Stimulated activated CD4-positive, alpha-beta T cell treated with anti-CD3 and anti-CD28 coated beads, Interleukin-4, amount 100 ng/mL, for 4 hours (primary cell): Measurements from ENCODE around the gene USP53.
"Not testable (repeated sequence)": the region's sequence is repeated elsewhere in the genome, so short reads cannot be mapped to it uniquely, and the experiment has no call there.

Experiments
- DNase-seq, 2 experiments: peaks; one replicate each; pipeline ENCODE4 v3.0.0-alpha.2; 2020

The USP53 gene

DNA sequence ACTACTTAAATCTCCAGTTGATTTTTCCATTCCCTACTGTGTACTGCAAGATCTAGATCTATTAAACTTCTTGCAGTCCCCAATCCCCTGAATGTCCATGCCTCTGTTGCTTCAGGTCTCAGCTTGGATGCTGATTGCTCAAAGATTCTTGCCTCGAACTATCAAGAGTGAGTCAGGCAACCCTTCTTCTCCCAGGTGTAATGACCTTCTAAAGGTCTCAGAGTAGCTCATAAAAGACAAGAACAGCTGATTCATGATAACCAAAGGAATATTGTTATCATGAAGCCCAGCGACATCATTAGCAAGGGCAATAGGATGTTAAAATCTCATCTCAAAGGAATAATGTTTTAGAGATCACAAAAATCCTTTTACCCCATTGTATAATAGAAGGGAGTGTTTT lies 116.2 kb downstream of the USP53 start:
- DNase-seq: no peak

GRCh38 chr4:119329835-119330620 lies 117.5 kb downstream of the USP53 start:
- DNase-seq: no peak

- not testable (repeated sequence) for DNase-seq
Measured at GRCh38 chr4:119336332-119336979, 123.9 kb downstream of the USP53 start.

DNA sequence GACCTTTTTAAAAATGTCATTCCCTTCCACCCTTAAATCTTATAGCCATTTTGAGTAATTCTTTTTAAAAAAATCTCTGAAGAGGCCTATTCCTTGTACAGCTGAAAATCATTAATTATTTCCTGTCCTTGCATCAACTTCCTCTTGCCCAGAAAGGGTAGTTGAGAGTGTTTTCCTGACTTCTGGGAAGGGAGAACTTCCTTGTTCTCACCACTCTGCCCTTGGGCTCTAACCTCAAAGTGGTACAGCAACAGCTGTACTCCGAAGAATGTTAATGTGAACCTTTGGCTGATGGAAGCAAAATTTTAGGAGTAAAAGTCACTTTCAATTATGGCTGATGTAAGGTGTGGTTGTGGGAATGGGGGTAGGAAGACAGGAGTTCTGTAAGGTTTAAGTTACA lies 124.5 kb downstream of the USP53 start:
- no peak for DNase-seq

DNA sequence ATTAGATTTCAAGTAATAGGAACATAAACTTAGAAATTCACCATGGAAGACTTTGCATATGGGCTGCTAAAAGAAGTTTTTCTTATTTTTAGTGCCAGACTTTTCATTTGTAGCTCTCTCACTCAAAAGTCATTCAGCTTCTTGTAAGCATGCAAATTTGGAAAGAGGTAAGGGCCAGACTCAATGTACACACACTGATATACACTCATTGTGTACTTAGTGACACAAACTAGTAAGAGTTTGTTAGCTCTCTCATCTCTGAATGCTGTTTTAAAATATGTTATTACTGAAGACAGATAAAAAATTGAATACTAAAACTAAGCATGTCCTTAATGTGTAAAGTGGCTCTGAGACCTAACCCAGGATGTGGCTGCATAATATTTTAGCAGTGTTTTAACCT lies 127.4 kb downstream of the USP53 start:
- not testable (repeated sequence) for DNase-seq

GRCh38 chr4:119343293-119343692 lies 130.8 kb downstream of the USP53 start:
- DNase-seq: not testable (repeated sequence)
